Coronary artery (tissue), 2 donors: ENCODE results near the gene ZDHHC14.

Source experiments
- DNase-seq: peaks from one replicate; pipeline ENCODE4 v3.0.0-alpha.2; 2017; ENCODE audit warnings: low spot score
- H3K27ac ChIP-seq, 2 donors: fragments of 200-600 bp; sonication (generic); one replicate each; pipeline ENCODE4 v1.5.1; 2016 to 2019
- H3K4me3 ChIP-seq: fragments of 200-600 bp; sonication (generic); 2 replicates; pipeline ENCODE4 v1.5.1; 2016; ENCODE audit warnings: mild to moderate bottlenecking, moderate library complexity
- CTCF ChIP-seq: fragments of 200-600 bp; sonication (generic); IDR thresholded peaks from one replicate; pipeline ENCODE4 v1.5.1; 2019; ENCODE audit warnings: antibody characterized with exemption

Gene ZDHHC14

GRCh38 chr6:157724138-157724820, 343.3 kb downstream of the ZDHHC14 start:
- no peak for DNase-seq
- Histone ChIP-seq H3K27ac (no peak overlapping the region), H3K4me3 (no peak overlapping the region)
- no peak for TF ChIP-seq CTCF

- DNase-seq: no peak
- TF ChIP-seq CTCF: no peak
- no peak overlapping the region for H3K4me3 ChIP-seq
- H3K27ac ChIP-seq: peak overlapping the region in 1 of 2 donors; percentile 7
Measured at GRCh38 chr6:157724960-157725741, 344.2 kb downstream of the ZDHHC14 start.

- DNase-seq: no peak
- Histone ChIP-seq H3K4me3 (no peak overlapping the region), H3K27ac (peak overlapping the region in 1 of 2 donors; percentile 7)
- TF ChIP-seq CTCF: no peak
Measured at GRCh38 chr6:157725836-157726235, 344.8 kb downstream of the ZDHHC14 start.

GRCh38 chr6:157726892-157727628, 346.1 kb downstream of the ZDHHC14 start:
- peak overlapping the region in 1 of 2 donors; percentile 67 for H3K27ac ChIP-seq
- DNase-seq: no peak
- H3K4me3 ChIP-seq: no peak overlapping the region
- no peak for TF ChIP-seq CTCF
